ENCODE results near the gene INSC.

INSC gene

GRCh38 chr11:15224466-15224865 lies 109.7 kb downstream of the INSC start:
- no peak for TF ChIP-seq CSRNP3 (CRISPR knock-in tag; IDR thresholded peaks at IDR 0.05)
- no peak for TF ChIP-seq ESRRG (CRISPR knock-in tag; IDR thresholded peaks at IDR 0.05)
- no peak for TF ChIP-seq ARNTL (CRISPR knock-in tag; IDR thresholded peaks at IDR 0.05; ENCODE audit: borderline replicate concordance, low read depth)
- TF ChIP-seq RARB (CRISPR knock-in tag; IDR thresholded peaks at IDR 0.05) = no peak
- TF ChIP-seq CSDC2 (CRISPR knock-in tag; IDR thresholded peaks at IDR 0.05) = no peak
- no peak for TF ChIP-seq ZNF70 (CRISPR knock-in tag; IDR thresholded peaks at IDR 0.05)
- TF ChIP-seq SNAI2 (CRISPR knock-in tag; IDR thresholded peaks at IDR 0.05) = no peak
- TF ChIP-seq ZNF8 (CRISPR knock-in tag; IDR thresholded peaks at IDR 0.05) = no peak
- TF ChIP-seq TCF4 (CRISPR knock-in tag; IDR thresholded peaks at IDR 0.05; ENCODE audit: borderline replicate concordance) = no peak
- TF ChIP-seq ZFP3 (CRISPR knock-in tag; IDR thresholded peaks at IDR 0.05) = no peak
- no peak for TF ChIP-seq TOX (CRISPR knock-in tag; IDR thresholded peaks at IDR 0.05; ENCODE audit: borderline replicate concordance)
- no peak for TF ChIP-seq ZC3H10 (CRISPR knock-in tag; IDR thresholded peaks at IDR 0.05)
- no peak for ATAC-seq

GRCh38 chr11:15227011-15227410 lies 112.3 kb downstream of the INSC start:
- no peak for TF ChIP-seq PATZ1 (CRISPR knock-in tag; IDR thresholded peaks at IDR 0.05; ENCODE audit: borderline replicate concordance)
- TF ChIP-seq CREB5 (CRISPR knock-in tag; IDR thresholded peaks at IDR 0.05; ENCODE audit: low read depth) = no peak
- no peak for TF ChIP-seq ZNF70 (CRISPR knock-in tag; IDR thresholded peaks at IDR 0.05)
- TF ChIP-seq ZNF565 (CRISPR knock-in tag; conservative IDR thresholded peaks at IDR 0.05; ENCODE audit: low read depth) = no peak
- no peak for TF ChIP-seq ZFP3 (CRISPR knock-in tag; IDR thresholded peaks at IDR 0.05)
- TF ChIP-seq ZNF8 (CRISPR knock-in tag; IDR thresholded peaks at IDR 0.05) = no peak
- TF ChIP-seq BACH2 (CRISPR knock-in tag; IDR thresholded peaks at IDR 0.05; ENCODE audit: borderline replicate concordance) = no peak
- TF ChIP-seq ESRRG (CRISPR knock-in tag; IDR thresholded peaks at IDR 0.05) = no peak
- no peak for TF ChIP-seq ZC3H10 (CRISPR knock-in tag; IDR thresholded peaks at IDR 0.05)
- no peak for TF ChIP-seq RARB (CRISPR knock-in tag; IDR thresholded peaks at IDR 0.05)
- TF ChIP-seq TSHZ2 (CRISPR knock-in tag; IDR thresholded peaks at IDR 0.05) = no peak
- TF ChIP-seq ISL1 (CRISPR knock-in tag; IDR thresholded peaks at IDR 0.05) = no peak
- no peak for TF ChIP-seq PPARA (CRISPR knock-in tag; IDR thresholded peaks at IDR 0.05; ENCODE audit: borderline replicate concordance)
- no peak for TF ChIP-seq ARNTL (CRISPR knock-in tag; IDR thresholded peaks at IDR 0.05; ENCODE audit: borderline replicate concordance, low read depth)
- TF ChIP-seq GLIS3 (CRISPR knock-in tag; IDR thresholded peaks at IDR 0.05) = no peak
- no peak for TF ChIP-seq POU6F1 (CRISPR knock-in tag; IDR thresholded peaks at IDR 0.05; ENCODE audit: borderline replicate concordance, low read depth)
- ATAC-seq = no peak

GRCh38 chr11:15228331-15228849 lies 113.7 kb downstream of the INSC start:
- ATAC-seq = no peak
- TF ChIP-seq ARNTL (CRISPR knock-in tag; IDR thresholded peaks at IDR 0.05; ENCODE audit: borderline replicate concordance, low read depth) (no peak), GLIS3 (CRISPR knock-in tag; IDR thresholded peaks at IDR 0.05) (no peak), ZFP30 (CRISPR knock-in tag; IDR thresholded peaks at IDR 0.05) (no peak), ESRRG (CRISPR knock-in tag; IDR thresholded peaks at IDR 0.05) (no peak), ISL1 (CRISPR knock-in tag; IDR thresholded peaks at IDR 0.05) (no peak), ZNF70 (CRISPR knock-in tag; IDR thresholded peaks at IDR 0.05) (no peak), CSDC2 (CRISPR knock-in tag; IDR thresholded peaks at IDR 0.05) (no peak), PATZ1 (CRISPR knock-in tag; IDR thresholded peaks at IDR 0.05; ENCODE audit: borderline replicate concordance) (no peak), TCF4 (CRISPR knock-in tag; IDR thresholded peaks at IDR 0.05; ENCODE audit: borderline replicate concordance) (no peak), CSRNP3 (CRISPR knock-in tag; IDR thresholded peaks at IDR 0.05) (no peak)
